Peyer's patch (tissue), 4 donors: ENCODE measurements around the gene ZCCHC8.

Experiments used
- CTCF ChIP-seq, 6 experiments: fragments of 450-650 bp in 4 of 6; fragments of 200-600 bp in 2 of 6; sonication (generic) in 1 of 6; IDR thresholded peaks; one replicate each; pipeline ENCODE4 v1.5.1; 2017 to 2019; ENCODE audit warnings: antibody characterized with exemption in 6 of 6, mild to moderate bottlenecking in 3 of 6, moderate library complexity in 1 of 6
- POLR2A ChIP-seq, 2 donors: fragments of 450-650 bp; IDR thresholded peaks; one replicate each; pipeline ENCODE4 v1.5.1; 2017; ENCODE audit warnings: antibody characterized with exemption in 2 of 2, mild to moderate bottlenecking in 2 of 2, moderate library complexity in 2 of 2

GRCh38 chr12:122467983-122468382 is 32.7 kb downstream of the ZCCHC8 start:
- no peak for TF ChIP-seq POLR2A (IDR thresholded peaks at IDR 0.05)
- TF ChIP-seq CTCF (IDR thresholded peaks at IDR 0.05) = no peak
